Measurements from ENCODE around the gene FNDC3B.

Gene FNDC3B

DNA sequence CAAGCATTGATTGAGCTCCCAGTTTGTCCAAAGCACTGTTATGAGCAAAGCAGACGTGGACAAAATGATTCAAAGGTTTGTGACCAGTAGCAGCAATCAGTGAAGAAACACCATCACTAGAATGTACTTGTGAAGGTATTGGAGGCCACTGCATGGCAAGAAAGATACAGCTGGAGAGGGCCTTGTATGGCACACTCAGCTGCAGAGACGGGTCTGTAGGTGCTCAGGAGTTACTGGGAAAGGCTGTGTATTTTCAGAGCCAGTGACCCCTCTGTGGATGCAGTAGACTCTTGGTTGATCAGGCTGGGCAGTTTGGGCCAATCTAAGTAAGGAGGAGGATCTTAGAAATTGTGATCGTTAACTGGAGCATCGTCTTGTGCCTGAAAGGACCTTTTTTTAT is 288.9 kb downstream of the FNDC3B start:
- peaks cover 8% of the 10 kb centered on the region for H3K4me1 Mint-ChIP-seq
- no peak for ATAC-seq
- no peaks in the 10 kb centered on the region for H3K9me3 Mint-ChIP-seq
- H3K27me3 Mint-ChIP-seq = no peaks in the 10 kb centered on the region
- no peak overlapping the region for H3K4me3 Mint-ChIP-seq
- DNase-seq = no peak
- H3K27ac Mint-ChIP-seq = peak overlapping the region; percentile 30 to 34

DNA sequence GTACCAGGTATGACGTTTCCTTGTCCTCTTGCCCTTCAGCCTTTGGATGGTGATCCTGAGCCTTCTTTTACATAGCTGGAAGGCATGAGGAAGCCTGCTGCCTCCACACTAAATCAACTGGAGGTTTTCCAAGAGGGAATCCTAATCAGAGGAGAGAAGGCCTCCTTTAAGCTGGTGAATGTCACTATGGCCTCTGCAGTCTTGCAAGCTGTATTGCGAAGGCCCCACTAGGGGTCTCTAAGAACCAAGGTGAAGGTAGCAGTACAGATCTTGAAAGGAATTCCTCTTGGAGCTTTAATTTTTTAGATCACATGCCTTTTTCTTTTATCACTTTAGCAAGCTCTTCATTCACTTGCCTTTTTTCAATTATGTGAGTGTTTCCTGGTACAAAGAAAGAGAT is 289.7 kb downstream of the FNDC3B start:
- Mint-ChIP-seq H3K4me3 (no peak overlapping the region), H3K27me3 (no peaks in the 10 kb centered on the region), H3K4me1 (no peaks in the 10 kb centered on the region), H3K27ac (no peak overlapping the region), H3K9me3 (no peaks in the 10 kb centered on the region)
- no peak for ATAC-seq
- no peak for DNase-seq

DNA sequence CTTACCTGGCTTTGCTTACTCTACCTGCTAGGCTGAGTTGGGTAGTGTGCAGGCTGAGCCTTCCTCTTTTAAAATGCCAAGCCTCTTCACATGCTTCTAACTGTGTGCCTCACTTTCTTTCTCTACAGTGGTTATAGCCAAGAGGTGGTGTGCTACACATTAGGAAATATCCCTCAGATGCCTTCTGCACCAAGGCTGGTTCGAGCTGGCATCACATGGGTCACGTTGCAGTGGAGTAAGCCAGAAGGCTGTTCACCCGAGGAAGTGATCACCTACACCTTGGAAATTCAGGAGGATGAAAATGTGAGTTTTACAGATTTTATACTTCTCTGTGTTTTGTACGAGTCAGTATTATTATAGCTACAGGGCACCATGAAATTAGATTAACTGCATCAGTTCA is 291.0 kb downstream of the FNDC3B start:
- Mint-ChIP-seq H3K4me3 (no peak overlapping the region), H3K27ac (no peak overlapping the region)
- ATAC-seq = no peak

DNA sequence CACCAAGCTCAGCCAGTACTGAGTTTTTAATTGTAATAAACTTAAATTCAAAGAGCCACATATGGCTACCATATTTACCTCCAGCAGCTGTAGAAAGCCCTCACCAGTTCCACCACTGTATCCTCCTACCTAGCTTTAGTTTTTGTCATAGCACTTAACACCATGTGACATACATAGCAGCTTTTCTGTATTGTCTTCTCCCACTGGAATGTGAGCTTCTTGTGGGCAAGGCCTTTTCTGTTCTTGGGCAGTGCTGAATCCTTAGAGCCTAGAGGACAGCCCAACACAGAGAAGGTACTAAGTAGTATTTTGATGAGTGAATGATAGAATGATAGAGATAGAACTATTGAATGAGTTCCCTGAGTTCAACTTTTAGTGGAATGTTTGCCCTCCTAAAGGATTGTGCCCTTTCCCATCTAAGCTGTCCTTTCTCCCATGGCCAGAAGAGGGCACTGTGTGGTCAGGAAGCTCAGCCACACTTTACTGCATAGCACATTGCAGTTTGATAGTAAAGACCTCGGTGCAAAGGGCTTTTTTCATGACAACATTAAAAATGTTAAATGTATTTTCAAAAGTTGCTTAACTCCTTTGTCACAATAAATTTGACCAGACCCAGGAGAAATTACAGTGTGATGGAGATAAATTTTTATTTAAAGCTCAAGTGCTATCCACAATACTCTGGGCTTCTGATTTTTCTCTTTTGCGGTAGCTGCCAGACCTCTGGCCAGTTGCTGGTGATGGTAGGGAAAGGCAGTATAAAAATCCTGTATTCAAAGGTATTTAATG is 293.1 kb downstream of the FNDC3B start:
- H3K27ac Mint-ChIP-seq = peak overlapping the region in 1 of 2 donors; percentile 37
- no peaks in the 10 kb centered on the region for H3K9me3 Mint-ChIP-seq
- DNase-seq = peak; percentile 47 to 48
- H3K4me1 Mint-ChIP-seq = no peaks in the 10 kb centered on the region
- no peak overlapping the region for H3K4me3 Mint-ChIP-seq
- H3K27me3 Mint-ChIP-seq = no peaks in the 10 kb centered on the region
- peak; percentile 74 for ATAC-seq

More for the DNA sequence above, 291.0 kb downstream of the FNDC3B start:
- DNase-seq = no peak
- no peaks in the 10 kb centered on the region for H3K9me3 Mint-ChIP-seq
- no peaks in the 10 kb centered on the region for H3K4me1 Mint-ChIP-seq
- no peaks in the 10 kb centered on the region for H3K27me3 Mint-ChIP-seq

DNA sequence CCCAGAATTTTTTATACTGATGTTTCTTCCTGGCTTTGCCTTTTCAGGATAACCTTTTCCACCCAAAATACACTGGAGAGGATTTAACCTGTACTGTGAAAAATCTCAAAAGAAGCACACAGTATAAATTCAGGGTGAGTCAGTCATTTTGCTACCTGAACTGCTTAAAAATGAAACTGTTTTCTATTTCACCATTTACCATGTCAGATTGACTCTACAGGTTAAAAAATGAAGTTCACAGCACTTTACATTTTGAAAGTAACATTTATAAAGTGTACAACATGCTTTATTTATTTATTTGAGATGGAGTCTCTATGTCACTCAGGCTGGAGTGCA is 293.6 kb downstream of the FNDC3B start:
- ATAC-seq (no peak), DNase-seq (no peak)
- no peak overlapping the region for H3K4me3 Mint-ChIP-seq
- H3K9me3 Mint-ChIP-seq = no peaks in the 10 kb centered on the region
- H3K27me3 Mint-ChIP-seq = no peaks in the 10 kb centered on the region
- no peak overlapping the region for H3K27ac Mint-ChIP-seq
- H3K4me1 Mint-ChIP-seq = no peaks in the 10 kb centered on the region

DNA sequence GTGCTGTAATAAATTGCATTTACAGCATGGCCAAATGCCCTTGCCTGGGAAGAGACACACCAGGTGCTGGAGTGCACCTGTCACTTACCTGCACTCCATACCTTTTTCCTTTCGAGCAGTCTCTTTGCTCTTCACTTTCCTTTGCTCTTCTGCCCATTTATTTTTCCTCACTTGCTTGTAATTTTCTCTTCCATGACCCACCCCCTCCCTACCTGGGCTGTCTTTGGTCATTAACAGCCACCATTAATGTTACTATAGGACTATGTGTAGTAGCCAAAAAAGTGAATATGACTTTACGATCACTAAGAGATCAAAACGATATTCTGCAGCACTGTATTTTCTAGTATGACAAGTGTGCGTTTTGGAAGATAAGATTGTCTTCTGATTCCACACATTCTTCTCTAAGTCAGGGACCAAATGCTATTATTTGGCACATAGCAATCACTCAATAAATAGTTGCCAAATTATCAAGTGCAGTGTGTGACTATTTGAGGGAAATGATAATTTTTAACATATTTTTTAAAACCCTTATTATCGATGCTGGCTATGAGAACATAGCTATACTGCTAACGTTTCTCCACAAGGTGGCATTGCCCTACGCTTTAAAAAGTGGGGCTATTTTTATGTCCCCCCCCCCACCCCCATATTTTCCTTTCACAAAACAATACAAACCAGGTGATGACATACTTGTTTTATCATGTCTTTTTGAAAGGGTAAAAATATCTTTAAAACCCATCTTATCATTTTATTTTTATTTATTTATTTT is 294.5 kb downstream of the FNDC3B start:
- ATAC-seq (no peak), DNase-seq (no peak)
- Mint-ChIP-seq H3K4me1 (no peaks in the 10 kb centered on the region), H3K27ac (no peak overlapping the region), H3K27me3 (no peaks in the 10 kb centered on the region), H3K9me3 (no peaks in the 10 kb centered on the region), H3K4me3 (no peak overlapping the region)

DNA sequence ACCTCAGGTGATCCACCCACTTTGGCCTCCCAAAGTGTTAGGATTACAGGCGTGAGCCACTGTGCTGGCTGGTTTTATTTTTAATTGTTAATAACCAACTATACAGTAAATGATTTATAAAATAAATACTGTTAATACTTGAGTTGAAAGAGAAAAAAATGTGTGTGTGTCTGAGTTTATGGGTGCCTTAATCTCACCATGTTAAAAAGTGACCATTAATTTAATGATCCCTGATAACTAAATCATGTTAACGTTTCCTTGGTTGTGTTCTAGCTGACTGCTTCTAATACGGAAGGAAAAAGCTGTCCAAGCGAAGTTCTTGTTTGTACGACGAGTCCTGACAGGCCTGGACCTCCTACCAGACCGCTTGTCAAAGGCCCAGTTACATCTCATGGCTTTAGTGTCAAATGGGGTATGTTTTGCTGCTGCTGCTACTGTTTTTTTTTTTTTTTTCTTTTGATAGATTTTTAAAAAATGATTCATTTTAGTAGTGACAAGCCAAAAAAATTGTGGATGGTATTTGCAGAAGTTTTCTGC is 295.4 kb downstream of the FNDC3B start:
- ATAC-seq (no peak), DNase-seq (no peak)
- no peak overlapping the region for H3K27ac Mint-ChIP-seq
- H3K4me1 Mint-ChIP-seq = no peaks in the 10 kb centered on the region
- no peaks in the 10 kb centered on the region for H3K27me3 Mint-ChIP-seq
- H3K4me3 Mint-ChIP-seq = no peak overlapping the region
- no peaks in the 10 kb centered on the region for H3K9me3 Mint-ChIP-seq

DNA sequence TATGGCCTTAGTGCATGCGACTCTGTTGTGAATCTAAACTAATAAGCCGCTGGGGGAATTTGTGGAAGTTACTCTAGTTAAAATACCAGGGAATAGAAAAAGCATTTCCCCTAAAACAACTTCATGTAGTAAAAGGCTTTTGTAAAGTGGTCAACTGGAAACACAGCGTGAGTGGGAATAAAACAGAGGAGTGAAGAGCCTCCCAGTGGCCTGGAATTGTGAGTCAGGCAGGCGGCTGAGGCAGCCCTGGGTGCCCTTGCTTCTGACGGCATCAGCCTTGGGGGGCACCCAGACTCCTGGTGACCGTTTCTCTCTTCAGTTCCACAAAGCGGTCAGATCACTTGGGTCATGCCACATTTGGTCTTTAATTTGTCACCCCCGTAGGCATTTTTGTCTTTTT is 300.5 kb downstream of the FNDC3B start:
- no peaks in the 10 kb centered on the region for H3K4me1 Mint-ChIP-seq
- no peak overlapping the region for H3K4me3 Mint-ChIP-seq
- H3K27ac Mint-ChIP-seq = no peak overlapping the region
- DNase-seq (no peak), ATAC-seq (no peak)
- H3K27me3 Mint-ChIP-seq = no peaks in the 10 kb centered on the region
- no peaks in the 10 kb centered on the region for H3K9me3 Mint-ChIP-seq

DNA sequence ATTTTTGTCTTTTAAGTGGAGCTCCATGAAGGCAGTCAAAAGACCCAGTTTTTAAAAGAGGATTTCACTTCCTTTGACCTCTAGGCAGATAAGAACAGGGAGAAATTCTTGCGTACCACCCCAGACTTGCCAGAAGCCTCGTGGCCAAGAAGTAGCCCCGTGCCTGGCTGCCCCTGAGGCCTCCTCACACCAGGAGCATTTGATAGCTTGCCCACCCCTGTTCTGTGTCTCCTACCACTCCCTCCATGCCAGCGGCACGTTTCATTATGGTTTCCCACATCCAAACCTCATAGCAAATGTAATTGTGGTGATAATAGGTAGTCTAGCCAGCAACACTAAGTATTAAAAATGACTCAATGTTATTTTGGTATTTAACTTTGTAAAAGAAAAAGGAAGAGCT is 301.2 kb downstream of the FNDC3B start:
- no peaks in the 10 kb centered on the region for H3K27me3 Mint-ChIP-seq
- H3K4me1 Mint-ChIP-seq = no peaks in the 10 kb centered on the region
- H3K4me3 Mint-ChIP-seq = no peak overlapping the region
- no peak overlapping the region for H3K27ac Mint-ChIP-seq
- ATAC-seq = no peak
- H3K9me3 Mint-ChIP-seq = no peaks in the 10 kb centered on the region
- DNase-seq = no peak

DNA sequence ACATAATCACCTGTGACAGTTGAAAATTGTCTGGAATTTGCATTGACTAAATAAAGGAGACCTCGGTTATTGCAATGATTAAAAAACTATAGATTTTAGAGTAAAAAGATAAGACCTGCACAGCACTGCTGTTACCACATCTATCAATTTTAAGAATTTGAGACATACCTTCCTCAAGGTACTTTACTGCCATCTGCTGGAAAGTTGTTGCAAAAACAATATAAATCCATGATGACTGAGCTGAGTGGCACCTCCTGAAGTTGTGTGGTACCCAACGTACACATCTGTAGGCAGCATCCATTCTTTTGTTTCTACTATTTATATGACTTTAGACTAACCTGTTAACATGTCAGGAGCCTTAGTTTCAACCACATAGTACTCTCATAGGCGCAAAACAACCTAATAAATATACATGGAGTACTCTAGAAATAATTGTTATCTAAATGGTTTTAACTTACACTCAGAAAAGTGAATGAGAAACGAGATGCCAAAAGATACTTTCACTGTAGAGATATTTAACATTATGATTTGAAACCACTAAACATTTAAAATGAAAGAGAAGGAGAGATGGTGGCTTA is 302.2 kb downstream of the FNDC3B start:
- no peak overlapping the region for H3K27ac Mint-ChIP-seq
- no peaks in the 10 kb centered on the region for H3K27me3 Mint-ChIP-seq
- DNase-seq (peak; percentile 13 to 32), ATAC-seq (peak; percentile 71)
- H3K4me3 Mint-ChIP-seq = no peak overlapping the region
- H3K9me3 Mint-ChIP-seq = no peaks in the 10 kb centered on the region
- no peaks in the 10 kb centered on the region for H3K4me1 Mint-ChIP-seq

DNA sequence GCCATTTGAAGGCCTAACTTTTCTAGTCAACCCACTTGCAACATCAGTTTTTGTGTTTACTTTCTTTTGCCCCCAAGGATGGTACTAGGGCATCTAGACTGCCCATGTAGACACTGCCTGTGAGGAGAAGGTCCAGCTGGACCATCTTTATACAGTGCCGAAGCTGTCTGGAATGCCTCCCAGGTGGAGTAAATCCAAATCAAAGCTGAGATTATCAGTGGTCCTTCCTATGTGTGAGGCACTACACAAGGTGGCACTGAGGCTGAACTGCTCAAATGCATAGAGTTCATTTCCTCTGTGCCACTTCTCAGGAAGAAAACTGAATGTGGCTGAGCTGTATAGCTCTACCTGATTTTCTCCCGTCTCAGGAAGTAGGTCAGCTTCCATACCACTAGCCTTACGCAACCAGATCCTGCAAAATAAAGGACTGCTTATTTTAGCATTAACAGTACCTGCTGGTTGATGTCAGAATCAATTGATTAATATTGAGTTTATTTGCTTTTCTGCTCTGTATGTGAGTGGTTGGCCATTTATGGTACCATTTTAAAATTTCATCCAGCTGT is 302.8 kb downstream of the FNDC3B start:
- Mint-ChIP-seq H3K9me3 (no peaks in the 10 kb centered on the region), H3K4me1 (no peaks in the 10 kb centered on the region), H3K4me3 (no peak overlapping the region), H3K27me3 (no peaks in the 10 kb centered on the region), H3K27ac (no peak overlapping the region)
- DNase-seq = no peak
- no peak for ATAC-seq

DNA sequence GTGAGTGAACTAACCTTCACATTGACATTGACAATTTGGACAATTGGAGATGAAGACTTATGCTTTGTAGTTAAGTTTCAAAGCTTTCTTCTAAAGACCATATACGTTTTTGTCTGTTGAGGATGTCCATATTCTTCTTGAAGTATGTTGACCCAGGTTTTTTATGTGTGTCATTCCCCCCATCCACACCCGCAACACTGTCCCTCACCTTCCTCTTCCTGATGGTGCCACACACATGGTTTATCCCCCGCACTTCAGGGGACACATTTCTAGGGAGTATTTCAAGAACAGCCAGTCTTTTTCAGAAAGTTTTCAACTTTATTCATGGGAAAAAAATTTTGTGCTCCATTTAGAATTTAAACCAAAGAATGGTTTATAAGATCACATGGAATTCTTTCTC is 303.7 kb downstream of the FNDC3B start:
- DNase-seq = no peak
- no peaks in the 10 kb centered on the region for H3K27me3 Mint-ChIP-seq
- no peak overlapping the region for H3K27ac Mint-ChIP-seq

DNA sequence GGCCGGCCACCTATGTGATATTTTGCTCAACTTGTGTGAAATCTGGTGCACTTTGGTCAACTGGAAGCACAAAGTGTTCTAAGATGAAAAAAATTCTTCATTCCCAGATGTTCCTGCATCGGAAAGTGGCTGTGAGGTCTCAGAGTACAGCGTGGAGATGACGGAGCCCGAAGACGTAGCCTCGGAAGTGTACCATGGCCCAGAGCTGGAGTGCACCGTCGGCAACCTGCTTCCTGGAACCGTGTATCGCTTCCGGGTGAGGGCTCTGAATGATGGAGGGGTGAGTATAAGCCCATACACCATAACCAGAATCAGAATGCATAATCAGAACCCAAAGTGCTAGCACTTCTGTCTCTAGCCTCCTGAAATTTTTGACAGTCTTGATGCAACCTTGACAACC is 304.6 kb downstream of the FNDC3B start:
- no peaks in the 10 kb centered on the region for H3K27me3 Mint-ChIP-seq
- no peak overlapping the region for H3K4me3 Mint-ChIP-seq
- no peak for ATAC-seq
- H3K9me3 Mint-ChIP-seq = no peaks in the 10 kb centered on the region
- no peak overlapping the region for H3K27ac Mint-ChIP-seq
- no peaks in the 10 kb centered on the region for H3K4me1 Mint-ChIP-seq
- DNase-seq = no peak

More for the DNA sequence above, 303.7 kb downstream of the FNDC3B start:
- H3K4me1 Mint-ChIP-seq = no peaks in the 10 kb centered on the region
- no peak for ATAC-seq
- no peaks in the 10 kb centered on the region for H3K9me3 Mint-ChIP-seq
- H3K4me3 Mint-ChIP-seq = no peak overlapping the region

DNA sequence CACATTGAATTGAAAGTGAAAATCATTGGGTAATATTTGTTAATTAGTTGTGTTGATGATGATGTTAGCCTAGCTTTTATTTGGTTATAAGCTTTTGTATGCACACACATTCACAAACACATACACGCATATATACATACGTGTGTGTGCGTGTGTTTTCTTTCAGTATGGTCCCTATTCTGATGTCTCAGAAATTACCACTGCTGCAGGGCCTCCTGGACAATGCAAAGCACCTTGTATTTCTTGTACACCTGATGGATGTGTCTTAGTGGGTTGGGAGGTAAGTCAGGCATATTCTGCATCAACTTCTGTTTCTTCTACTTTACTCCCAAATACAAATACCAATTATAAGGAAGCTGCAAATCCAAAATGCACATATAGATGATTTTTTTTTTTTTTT is 306.8 kb downstream of the FNDC3B start:
- ATAC-seq (no peak), DNase-seq (no peak)
- no peaks in the 10 kb centered on the region for H3K4me1 Mint-ChIP-seq
- no peaks in the 10 kb centered on the region for H3K9me3 Mint-ChIP-seq
- no peak overlapping the region for H3K27ac Mint-ChIP-seq
- no peaks in the 10 kb centered on the region for H3K27me3 Mint-ChIP-seq
- no peak overlapping the region for H3K4me3 Mint-ChIP-seq

DNA sequence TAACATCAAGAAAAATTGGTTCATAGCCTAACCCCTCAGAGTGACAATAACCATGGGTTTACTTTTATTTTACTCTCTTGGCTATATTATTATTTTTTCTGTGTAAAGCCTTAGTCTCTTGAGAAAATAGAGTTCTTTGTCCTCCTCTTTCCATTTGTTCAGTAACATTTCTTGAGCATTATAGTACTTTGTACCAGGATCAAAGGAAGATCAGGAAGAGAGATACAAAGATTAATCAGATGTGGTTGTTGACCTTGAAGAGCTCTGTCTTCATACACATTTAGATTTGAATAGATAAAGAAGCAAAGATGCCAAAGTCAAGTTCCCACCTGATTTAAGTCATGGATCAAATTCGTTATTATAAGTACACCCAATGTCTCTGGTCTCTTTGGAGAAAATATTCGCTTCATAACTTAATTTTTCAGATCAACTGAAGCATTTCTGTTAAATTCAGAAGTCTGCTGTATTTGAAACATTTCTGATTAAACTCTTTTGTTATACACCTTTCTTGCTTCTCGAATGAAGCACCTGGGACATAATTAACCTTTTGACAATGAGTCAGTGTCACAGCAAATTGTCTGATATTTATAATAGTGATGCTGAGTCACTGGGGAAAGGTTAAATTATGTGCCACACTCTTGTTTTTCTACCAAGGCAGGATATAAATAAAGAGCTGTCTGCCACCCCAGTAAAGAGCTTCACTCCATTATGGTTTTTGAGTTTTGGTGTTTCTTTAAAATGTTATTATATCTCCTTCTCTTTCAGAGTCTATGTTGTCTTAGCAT is 308.7 kb downstream of the FNDC3B start:
- Mint-ChIP-seq H3K9me3 (no peaks in the 10 kb centered on the region), H3K27ac (no peak overlapping the region), H3K27me3 (no peaks in the 10 kb centered on the region), H3K4me1 (no peaks in the 10 kb centered on the region), H3K4me3 (no peak overlapping the region)
- ATAC-seq (no peak), DNase-seq (no peak)

All from stimulated activated naive CD8-positive, alpha-beta T cell treated with anti-CD3 and anti-CD28 coated beads, Interleukin-15, amount 100 ng/mL, for 72 hours (primary cell).